ENCODE data around the gene TCOF1. TPM values are rescaled to one million over a fixed set of nuclear protein-coding genes. Genes with fewer than 3 reads are reported as not detected.
A peak's percentile ranks its signal among the peaks of the same experiment; 100 is the strongest.

The TCOF1 gene
- total RNA-seq, 2 experiments from 2014 or later: 138 to 140 TPM

- H3K9me3 Mint-ChIP-seq: peaks cover 1% of the 10 kb centered on the region
- H3K27ac Mint-ChIP-seq: peak overlapping the region; percentile 99
- peaks cover 33% of the 10 kb centered on the region for H3K4me1 Mint-ChIP-seq
- no peak for DNase-seq
- peaks cover 61% of the 10 kb centered on the region for H3K36me3 Mint-ChIP-seq
- no peaks in the 10 kb centered on the region for H3K27me3 Mint-ChIP-seq
- H3K4me3 Mint-ChIP-seq: peak overlapping the region; percentile 92
These were observed 88.6 kb downstream of the TCOF1 start for GRCh38 chr5:150446088-150446487.

- Mint-ChIP-seq H3K27me3 (no peaks in the 10 kb centered on the region), H3K9me3 (peaks cover 1% of the 10 kb centered on the region), H3K36me3 (peaks cover 61% of the 10 kb centered on the region), H3K27ac (peak overlapping the region; percentile 99), H3K4me3 (peak overlapping the region; percentile 92), H3K4me1 (peaks cover 33% of the 10 kb centered on the region)
- no peak for DNase-seq
These were observed 89.1 kb downstream of the TCOF1 start for GRCh38 chr5:150446583-150446982.

- Mint-ChIP-seq H3K9me3 (peaks cover 1% of the 10 kb centered on the region), H3K4me1 (peaks cover 33% of the 10 kb centered on the region), H3K27me3 (no peaks in the 10 kb centered on the region), H3K27ac (peak overlapping the region; percentile 99), H3K4me3 (peak overlapping the region; percentile 92), H3K36me3 (peaks cover 61% of the 10 kb centered on the region)
- DNase-seq: no peak
These were observed 89.7 kb downstream of the TCOF1 start for GRCh38 chr5:150447188-150447587.

GRCh38 chr5:150448334-150448733 is 90.8 kb downstream of the TCOF1 start:
- Mint-ChIP-seq H3K4me1 (peaks cover 32% of the 10 kb centered on the region), H3K36me3 (peaks cover 60% of the 10 kb centered on the region), H3K27ac (peak overlapping the region; percentile 99), H3K4me3 (peak overlapping the region; percentile 92), H3K27me3 (no peaks in the 10 kb centered on the region), H3K9me3 (peaks cover 1% of the 10 kb centered on the region)
- no peak for DNase-seq

- Mint-ChIP-seq H3K9me3 (peaks cover 1% of the 10 kb centered on the region), H3K27me3 (no peaks in the 10 kb centered on the region), H3K36me3 (peaks cover 53% of the 10 kb centered on the region), H3K4me1 (peaks cover 25% of the 10 kb centered on the region), H3K27ac (peak overlapping the region; percentile 99), H3K4me3 (peak overlapping the region; percentile 92)
- DNase-seq: no peak
These were observed 91.5 kb downstream of the TCOF1 start for GRCh38 chr5:150448952-150449516.

Other genes starting within 250 kb of the TCOF1 start
- gene PDGFRB, start 201.9 kb upstream of the TCOF1 start, total RNA-seq: 1 to 10 TPM; 1.1 to 1.5 TPM
- not detected for gene CDX1, start 190.9 kb upstream of the TCOF1 start, total RNA-seq
- not detected for gene SLC6A7, start 167.6 kb upstream of the TCOF1 start, total RNA-seq
- not detected for gene CAMK2A, start 67.9 kb upstream of the TCOF1 start, total RNA-seq
- gene ARSI, start 54.8 kb upstream of the TCOF1 start, total RNA-seq: not detected
- 100 to 1,000 TPM; 290 to 294 TPM for gene CD74, start 55.2 kb downstream of the TCOF1 start, total RNA-seq
- 1,000 to 10,000 TPM; 2,978 to 3,004 TPM for gene RPS14, start 92.0 kb downstream of the TCOF1 start, total RNA-seq
- 1 to 10 TPM; 7.1 to 7.3 TPM for gene NDST1, start 150.4 kb downstream of the TCOF1 start, total RNA-seq